Pancreas (tissue), 10 donors: Measurements from ENCODE around the gene ST8SIA5. TPM values are rescaled to one million over a fixed set of nuclear protein-coding genes. Genes with fewer than 3 reads are reported as not detected.

Experiments
- ATAC-seq, 4 donors: fragments of 200-7000 bp; cut with Tn5 transposase; one replicate each; pipeline versions ENCODE4 v1.8.0 to v1.9.1; 2020; ENCODE audit warnings: mild to moderate bottlenecking in 4 of 4, moderate library complexity in 4 of 4
- DNase-seq, 6 donors: peaks; one replicate each; pipeline ENCODE4 v3.0.0-alpha.2; 2020
- FAIRE-seq: peaks from 2 replicates; lab custom pipeline; 2012; peaks lifted over from hg19 to GRCh38; lab: Jason Lieb, UNC
- H3K27ac ChIP-seq, 4 donors: fragments of 200-600 bp; sonication (generic); 1 replicate in 3 of 4; 2 replicates in 1 of 4; pipeline versions ENCODE4 v1.5.0 to v1.8.0; 2020
- H3K27me3 ChIP-seq, 4 donors: fragments of 200-600 bp; one replicate each; pipeline ENCODE4 v1.8.0; 2021
- H3K36me3 ChIP-seq, 3 donors: fragments of 200-600 bp; sonication (generic) in 1 of 3; one replicate each; pipeline versions ENCODE4 v1.5.0 to v1.8.0; 2020 to 2021
- H3K4me1 ChIP-seq, 3 donors: fragments of 200-600 bp; one replicate each; pipeline ENCODE4 v1.8.0; 2021
- H3K4me3 ChIP-seq, 4 donors: fragments of 200-600 bp; sonication (generic) in 2 of 4; one replicate each; pipeline versions ENCODE4 v1.5.0 to v1.8.0; 2020 to 2021
- H3K9me3 ChIP-seq, 4 donors: fragments of 200-600 bp; one replicate each; pipeline ENCODE4 v1.8.0; 2021
- WGBS, 2 donors: extraction: QIAGEN DNeasy Blood & Tissue Kit; methylation state at CpG; one replicate each; pipeline ENCODE4 v1.1.7; 2013; 5-methylcytosine and 5-hydroxymethylcytosine counted together
- intact Hi-C, 3 donors: fragments of 100-400 bp; cut with DNase I; formaldehyde crosslinking; loops; one replicate each; pipeline versions ENCODE4 v1.11.1 to v1.14.2; 2022
- polyA plus RNA-seq, 2 donors: library from polyadenylated mRNA; stranded (reverse); fragments of 200-250 nt; gene quantifications; one replicate each; pipeline ENCODE4 v1.2.3, GENCODE V29; 2013
- total RNA-seq, 6 donors: library from RNA; stranded (reverse); fragmentation: NEBNext Ultra II Directional in 4 of 6; extraction: Animal tissue kit (Norgen Biotek cat#: 25700) in 4 of 6; gene quantifications; one replicate each; pipeline versions ENCODE4 v1.2.1 to v1.2.4, GENCODE V29; 2021 to 2023
- TF ChIP-seq, protein P1 (sequence below), 4 donors: fragments of 200-600 bp; sonication (generic) in 3 of 4; IDR thresholded peaks; one replicate each; pipeline versions ENCODE4 v1.5.0 to v1.8.0; 2021; ENCODE audit warnings: antibody characterized with exemption in 4 of 4
- donor health status: healthy with polysubstance abuse.
- donor health status: DM: no; HTN: no; CAD: no; lungs with moderate emphysema.
- donor health status: DM: no; HTN: no; CAD: no.
- donor health status: control.
- donor health status: control.
- donor health status: Bipolar disorder and iron deficiency.
- donor health status: DM: yes; HTN: yes; CAD: no.
- donor health status: DM: no; HTN: no; CAD: no.
- donor health status: DM: no; HTN: no; CAD: no.
- donor health status: DM: yes; HTN: yes; CAD: no.

Gene ST8SIA5
- total and polyA plus RNA-seq, 8 donors, result 0.06 to 1.1 (median 0.24) TPM

DNA sequence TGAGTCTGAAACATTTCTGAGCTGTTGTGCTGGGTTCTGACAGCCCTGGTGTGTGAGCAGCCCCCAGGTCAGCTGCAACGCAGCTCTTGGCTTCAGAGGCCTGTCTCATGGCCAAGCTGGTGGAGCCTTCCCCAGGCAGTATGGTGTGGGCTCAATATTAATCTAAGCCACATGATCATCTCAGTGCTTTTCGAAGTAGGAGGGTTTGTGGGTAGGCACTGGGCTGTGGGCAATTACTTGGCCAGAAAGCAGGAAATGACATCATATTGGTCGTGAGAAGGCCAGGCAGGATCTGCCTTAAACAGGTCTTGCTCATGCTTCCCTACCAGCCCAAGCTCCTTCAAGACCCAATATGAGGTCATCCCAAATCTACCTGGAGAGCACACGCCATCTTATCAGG lies 126.7 kb downstream of the ST8SIA5 start:
- no peaks in the 10 kb centered on the region for H3K4me1 ChIP-seq
- DNase-seq (no peak), ATAC-seq (no peak), FAIRE-seq (no peak)
- H3K4me3 ChIP-seq, result no peak overlapping the region
- no peaks in the 10 kb centered on the region for H3K27me3 ChIP-seq
- H3K9me3 ChIP-seq, result no peaks in the 10 kb centered on the region
- H3K36me3 ChIP-seq, result no peaks in the 10 kb centered on the region
- 66 to 71% methylated on average over 4 of the region's 4 CpGs for WGBS, 2 donors
- intact Hi-C loops, result no loop called here
- TF ChIP-seq, protein P1, sequence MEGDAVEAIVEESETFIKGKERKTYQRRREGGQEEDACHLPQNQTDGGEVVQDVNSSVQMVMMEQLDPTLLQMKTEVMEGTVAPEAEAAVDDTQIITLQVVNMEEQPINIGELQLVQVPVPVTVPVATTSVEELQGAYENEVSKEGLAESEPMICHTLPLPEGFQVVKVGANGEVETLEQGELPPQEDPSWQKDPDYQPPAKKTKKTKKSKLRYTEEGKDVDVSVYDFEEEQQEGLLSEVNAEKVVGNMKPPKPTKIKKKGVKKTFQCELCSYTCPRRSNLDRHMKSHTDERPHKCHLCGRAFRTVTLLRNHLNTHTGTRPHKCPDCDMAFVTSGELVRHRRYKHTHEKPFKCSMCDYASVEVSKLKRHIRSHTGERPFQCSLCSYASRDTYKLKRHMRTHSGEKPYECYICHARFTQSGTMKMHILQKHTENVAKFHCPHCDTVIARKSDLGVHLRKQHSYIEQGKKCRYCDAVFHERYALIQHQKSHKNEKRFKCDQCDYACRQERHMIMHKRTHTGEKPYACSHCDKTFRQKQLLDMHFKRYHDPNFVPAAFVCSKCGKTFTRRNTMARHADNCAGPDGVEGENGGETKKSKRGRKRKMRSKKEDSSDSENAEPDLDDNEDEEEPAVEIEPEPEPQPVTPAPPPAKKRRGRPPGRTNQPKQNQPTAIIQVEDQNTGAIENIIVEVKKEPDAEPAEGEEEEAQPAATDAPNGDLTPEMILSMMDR (IDR thresholded peaks at IDR 0.05), result no peak
- H3K27ac ChIP-seq, result no peak overlapping the region

DNA sequence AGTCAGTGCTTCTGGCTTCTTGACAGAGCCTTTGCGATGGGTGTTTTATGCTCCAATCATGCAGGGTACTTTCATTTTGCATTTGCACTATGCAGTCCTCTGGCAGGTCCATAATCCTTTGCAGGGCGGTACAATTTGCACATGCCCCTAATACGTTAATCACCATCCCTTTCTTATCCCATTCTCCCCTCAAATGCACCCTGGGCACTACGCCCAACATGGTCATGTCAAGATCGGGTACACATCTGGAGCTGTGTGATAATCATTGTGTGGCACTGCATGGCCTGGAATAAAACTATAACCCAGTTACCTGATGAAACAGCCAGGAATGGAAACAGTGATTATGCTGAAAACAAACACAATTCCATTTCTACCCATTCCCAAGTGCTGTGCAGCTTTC lies 127.5 kb downstream of the ST8SIA5 start:
- no peak for FAIRE-seq
- no peak overlapping the region for H3K4me3 ChIP-seq
- intact Hi-C loops, result loop anchor here in 1 of 3 donors (10.0 kb wide), 1 partner anchor 55 kb away; no protein-coding TSS in a partner anchor
- no peaks in the 10 kb centered on the region for H3K4me1 ChIP-seq
- WGBS, 2 donors, result 73 to 81% methylated on average over 5 of the region's 5 CpGs
- H3K36me3 ChIP-seq, result no peaks in the 10 kb centered on the region
- TF ChIP-seq, protein P1 (IDR thresholded peaks at IDR 0.05), result no peak
- no peaks in the 10 kb centered on the region for H3K9me3 ChIP-seq
- H3K27ac ChIP-seq, result no peak overlapping the region
- H3K27me3 ChIP-seq, result no peaks in the 10 kb centered on the region
- ATAC-seq, result no peak
- no peak for DNase-seq

DNA sequence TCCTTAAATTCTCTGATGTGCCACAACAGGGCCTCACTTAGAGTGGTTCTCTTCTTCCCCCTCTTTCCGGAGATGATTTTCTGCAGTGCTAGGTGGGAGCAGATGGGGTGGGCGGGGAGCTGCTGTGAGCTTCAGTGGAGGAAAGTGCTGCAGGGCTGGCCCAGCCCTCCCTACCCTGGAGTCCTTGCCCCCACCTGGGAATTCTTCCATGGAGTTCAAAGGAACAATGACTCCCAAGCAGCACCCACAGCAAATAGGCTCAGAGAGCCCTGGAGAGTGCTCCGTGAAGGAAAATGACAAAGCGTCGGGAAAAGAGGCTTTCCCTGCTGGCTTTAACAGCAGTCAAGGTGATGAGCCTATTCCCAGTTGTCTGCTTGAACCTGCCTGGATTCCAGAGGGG lies 128.6 kb downstream of the ST8SIA5 start:
- H3K36me3 ChIP-seq, result no peaks in the 10 kb centered on the region
- H3K4me3 ChIP-seq, result no peak overlapping the region
- ATAC-seq (no peak), FAIRE-seq (no peak), DNase-seq (no peak)
- no peaks in the 10 kb centered on the region for H3K9me3 ChIP-seq
- intact Hi-C loops, result loop anchor here in 1 of 3 donors (10.0 kb wide), 1 partner anchor 57 kb away; no protein-coding TSS in a partner anchor
- H3K27me3 ChIP-seq, result no peaks in the 10 kb centered on the region
- TF ChIP-seq, protein P1 (IDR thresholded peaks at IDR 0.05), result no peak
- WGBS, 2 donors, result 46 to 53% methylated on average over 5 of the region's 5 CpGs
- H3K27ac ChIP-seq, result no peak overlapping the region
- H3K4me1 ChIP-seq, result no peaks in the 10 kb centered on the region

GRCh38 chr18:46627136-46627535 lies 129.7 kb downstream of the ST8SIA5 start:
- no peak for ATAC-seq
- 35 to 55% methylated on average over 2 of the region's 2 CpGs for WGBS, 2 donors
- intact Hi-C loops, result loop anchor here in 1 of 3 donors (10.0 kb wide), 1 partner anchor 58 kb away; no protein-coding TSS in a partner anchor

GRCh38 chr18:46625069-46625468 lies 131.8 kb downstream of the ST8SIA5 start:
- no peaks in the 10 kb centered on the region for H3K4me1 ChIP-seq
- no peaks in the 10 kb centered on the region for H3K9me3 ChIP-seq
- FAIRE-seq (no peak), ATAC-seq (no peak), DNase-seq (no peak)
- no peak overlapping the region for H3K27ac ChIP-seq
- no peaks in the 10 kb centered on the region for H3K27me3 ChIP-seq
- intact Hi-C loops, result loop anchor here in 1 of 3 donors (10.0 kb wide), 1 partner anchor 60 kb away; no protein-coding TSS in a partner anchor
- no peak overlapping the region for H3K4me3 ChIP-seq
- WGBS, 2 donors, result 66 to 76% methylated on average over 5 of the region's 5 CpGs
- no peaks in the 10 kb centered on the region for H3K36me3 ChIP-seq
- TF ChIP-seq, protein P1 (IDR thresholded peaks at IDR 0.05), result no peak

More at GRCh38 chr18:46627136-46627535, 129.7 kb downstream of the ST8SIA5 start:
- Histone ChIP-seq H3K36me3 (no peaks in the 10 kb centered on the region), H3K4me1 (no peaks in the 10 kb centered on the region), H3K27ac (no peak overlapping the region), H3K4me3 (no peak overlapping the region), H3K27me3 (no peaks in the 10 kb centered on the region), H3K9me3 (no peaks in the 10 kb centered on the region)
- DNase-seq (no peak), FAIRE-seq (no peak)
- TF ChIP-seq, protein P1 (IDR thresholded peaks at IDR 0.05), result no peak
